ENCODE measurements around the gene ZNF678.
"Not testable (repeated sequence)": the region's sequence is repeated elsewhere in the genome, so short reads cannot be mapped to it uniquely, and the experiment has no call there.

The ZNF678 gene

GRCh38 chr1:227544067-227545050 is 19.0 kb upstream of the ZNF678 start:
- H3K9ac ChIP-seq (ENCODE audit: low read depth, low read length), result no peak overlapping the region
- H3K27me3 ChIP-seq (ENCODE audit: insufficient read depth, low read length), result peaks cover 19% of the 10 kb centered on the region
- no peak overlapping the region for H3K4me3 ChIP-seq (ENCODE audit: low read length)
- H3K4me1 ChIP-seq (ENCODE audit: insufficient read depth, low read length), result no peaks in the 10 kb centered on the region
- no peak overlapping the region for H3K27ac ChIP-seq (ENCODE audit: low read length)
- H3K9me3 ChIP-seq (ENCODE audit: insufficient read depth, low read depth, low read length), result peaks cover 3% of the 10 kb centered on the region; the same call in 1 of the 2 replicates
- no peaks in the 10 kb centered on the region for H3K36me3 ChIP-seq (ENCODE audit: insufficient read depth, low read depth, low read length)

- H3K27ac ChIP-seq (ENCODE audit: low read length), result no peak overlapping the region
- peaks cover 9% of the 10 kb centered on the region for H3K9me3 ChIP-seq (ENCODE audit: insufficient read depth, low read depth, low read length)
- no peak overlapping the region for H3K4me3 ChIP-seq (ENCODE audit: low read length)
- peaks cover 18% of the 10 kb centered on the region for H3K27me3 ChIP-seq (ENCODE audit: insufficient read depth, low read length)
- no peaks in the 10 kb centered on the region for H3K36me3 ChIP-seq (ENCODE audit: insufficient read depth, low read depth, low read length)
- H3K4me1 ChIP-seq (ENCODE audit: insufficient read depth, low read length), result no peaks in the 10 kb centered on the region
- no peak overlapping the region for H3K9ac ChIP-seq (ENCODE audit: low read depth, low read length)
These were observed 18.0 kb upstream of the ZNF678 start for GRCh38 chr1:227545361-227545760.

GRCh38 chr1:227546059-227546458 is 17.3 kb upstream of the ZNF678 start:
- H3K9me3 ChIP-seq (ENCODE audit: insufficient read depth, low read depth, low read length), result peaks cover 9% of the 10 kb centered on the region
- no peak overlapping the region for H3K27ac ChIP-seq (ENCODE audit: low read length)
- H3K9ac ChIP-seq (ENCODE audit: low read depth, low read length), result no peak overlapping the region
- H3K36me3 ChIP-seq (ENCODE audit: insufficient read depth, low read depth, low read length), result no peaks in the 10 kb centered on the region
- H3K27me3 ChIP-seq (ENCODE audit: insufficient read depth, low read length), result peaks cover 11% of the 10 kb centered on the region
- no peaks in the 10 kb centered on the region for H3K4me1 ChIP-seq (ENCODE audit: insufficient read depth, low read length)
- no peak overlapping the region for H3K4me3 ChIP-seq (ENCODE audit: low read length)

GRCh38 chr1:227546598-227547309 is 16.6 kb upstream of the ZNF678 start:
- Histone ChIP-seq H3K27ac (ENCODE audit: low read length) (no peak overlapping the region), H3K9ac (ENCODE audit: low read depth, low read length) (no peak overlapping the region), H3K4me1 (ENCODE audit: insufficient read depth, low read length) (no peaks in the 10 kb centered on the region), H3K4me3 (ENCODE audit: low read length) (no peak overlapping the region), H3K36me3 (ENCODE audit: insufficient read depth, low read depth, low read length) (no peaks in the 10 kb centered on the region), H3K27me3 (ENCODE audit: insufficient read depth, low read length) (peaks cover 4% of the 10 kb centered on the region; the same call in 1 of the 2 replicates), H3K9me3 (ENCODE audit: insufficient read depth, low read depth, low read length) (peaks cover 11% of the 10 kb centered on the region)

- H3K27ac ChIP-seq (ENCODE audit: low read length), result no peak overlapping the region
- H3K9ac ChIP-seq (ENCODE audit: low read depth, low read length), result no peak overlapping the region
- H3K36me3 ChIP-seq (ENCODE audit: insufficient read depth, low read depth, low read length), result no peaks in the 10 kb centered on the region
- no peaks in the 10 kb centered on the region for H3K4me1 ChIP-seq (ENCODE audit: insufficient read depth, low read length)
- peaks cover 18% of the 10 kb centered on the region for H3K9me3 ChIP-seq (ENCODE audit: insufficient read depth, low read depth, low read length)
- no peak overlapping the region for H3K4me3 ChIP-seq (ENCODE audit: low read length)
- no peaks in the 10 kb centered on the region; the same call in 1 of the 2 replicates for H3K27me3 ChIP-seq (ENCODE audit: insufficient read depth, low read length)
These were observed 15.8 kb upstream of the ZNF678 start for GRCh38 chr1:227547310-227548118.

GRCh38 chr1:227548119-227548397 is 15.3 kb upstream of the ZNF678 start:
- no peak overlapping the region for H3K27ac ChIP-seq (ENCODE audit: low read length)
- H3K4me3 ChIP-seq (ENCODE audit: low read length), result no peak overlapping the region
- H3K27me3 ChIP-seq (ENCODE audit: insufficient read depth, low read length), result no peaks in the 10 kb centered on the region; the same call in 1 of the 2 replicates
- no peaks in the 10 kb centered on the region for H3K4me1 ChIP-seq (ENCODE audit: insufficient read depth, low read length)
- peaks cover 21% of the 10 kb centered on the region for H3K9me3 ChIP-seq (ENCODE audit: insufficient read depth, low read depth, low read length)
- H3K9ac ChIP-seq (ENCODE audit: low read depth, low read length), result no peak overlapping the region
- no peaks in the 10 kb centered on the region for H3K36me3 ChIP-seq (ENCODE audit: insufficient read depth, low read depth, low read length)

- no peaks in the 10 kb centered on the region; the same call in 1 of the 2 replicates for H3K27me3 ChIP-seq (ENCODE audit: insufficient read depth, low read length)
- H3K4me3 ChIP-seq (ENCODE audit: low read length), result no peak overlapping the region
- H3K9ac ChIP-seq (ENCODE audit: low read depth, low read length), result no peak overlapping the region
- H3K9me3 ChIP-seq (ENCODE audit: insufficient read depth, low read depth, low read length), result peaks cover 21% of the 10 kb centered on the region
- no peaks in the 10 kb centered on the region for H3K36me3 ChIP-seq (ENCODE audit: insufficient read depth, low read depth, low read length)
- H3K27ac ChIP-seq (ENCODE audit: low read length), result no peak overlapping the region
- H3K4me1 ChIP-seq (ENCODE audit: insufficient read depth, low read length), result no peaks in the 10 kb centered on the region
These were observed 14.9 kb upstream of the ZNF678 start for GRCh38 chr1:227548448-227548847.

GRCh38 chr1:227549892-227550291 is 13.5 kb upstream of the ZNF678 start:
- Histone ChIP-seq H3K27ac (ENCODE audit: low read length) (no peak overlapping the region), H3K9ac (ENCODE audit: low read depth, low read length) (no peak overlapping the region), H3K27me3 (ENCODE audit: insufficient read depth, low read length) (no peaks in the 10 kb centered on the region), H3K9me3 (ENCODE audit: insufficient read depth, low read depth, low read length) (peaks cover 21% of the 10 kb centered on the region), H3K4me1 (ENCODE audit: insufficient read depth, low read length) (no peaks in the 10 kb centered on the region), H3K4me3 (ENCODE audit: low read length) (no peak overlapping the region), H3K36me3 (ENCODE audit: insufficient read depth, low read depth, low read length) (no peaks in the 10 kb centered on the region)

GRCh38 chr1:227551881-227552280 is 11.5 kb upstream of the ZNF678 start:
- not testable (repeated sequence) for H3K4me1 ChIP-seq (ENCODE audit: insufficient read depth, low read length); H3K9ac ChIP-seq (ENCODE audit: low read depth, low read length); H3K4me3 ChIP-seq (ENCODE audit: low read length); H3K27ac ChIP-seq (ENCODE audit: low read length); H3K27me3 ChIP-seq (ENCODE audit: insufficient read depth, low read length); H3K36me3 ChIP-seq (ENCODE audit: insufficient read depth, low read depth, low read length)
- peaks cover 21% of the 10 kb centered on the region for H3K9me3 ChIP-seq (ENCODE audit: insufficient read depth, low read depth, low read length)

GRCh38 chr1:227556288-227556687 is 7.1 kb upstream of the ZNF678 start:
- peaks cover 12% of the 10 kb centered on the region for H3K9me3 ChIP-seq (ENCODE audit: insufficient read depth, low read depth, low read length)
- no peaks in the 10 kb centered on the region for H3K4me1 ChIP-seq (ENCODE audit: insufficient read depth, low read length)
- H3K4me3 ChIP-seq (ENCODE audit: low read length), result no peak overlapping the region
- no peak overlapping the region for H3K27ac ChIP-seq (ENCODE audit: low read length)
- no peaks in the 10 kb centered on the region for H3K36me3 ChIP-seq (ENCODE audit: insufficient read depth, low read depth, low read length)
- no peak overlapping the region for H3K9ac ChIP-seq (ENCODE audit: low read depth, low read length)
- H3K27me3 ChIP-seq (ENCODE audit: insufficient read depth, low read length), result no peaks in the 10 kb centered on the region

- Histone ChIP-seq H3K9me3 (ENCODE audit: insufficient read depth, low read depth, low read length) (no peaks in the 10 kb centered on the region; the same call in 1 of the 2 replicates), H3K36me3 (ENCODE audit: insufficient read depth, low read depth, low read length) (no peaks in the 10 kb centered on the region), H3K9ac (ENCODE audit: low read depth, low read length) (no peak overlapping the region), H3K4me3 (ENCODE audit: low read length) (no peak overlapping the region), H3K4me1 (ENCODE audit: insufficient read depth, low read length) (no peaks in the 10 kb centered on the region), H3K27ac (ENCODE audit: low read length) (no peak overlapping the region), H3K27me3 (ENCODE audit: insufficient read depth, low read length) (no peaks in the 10 kb centered on the region)
These were observed 5.2 kb upstream of the ZNF678 start for GRCh38 chr1:227557962-227558725.

Measured in iPS-20b (cell line).